ENCODE data around the gene SEZ6. TPM values are rescaled to one million over a fixed set of nuclear protein-coding genes. Genes with fewer than 3 reads are reported as not detected.

Gene SEZ6
- total RNA-seq, 1 donor = 0.94 TPM

DNA sequence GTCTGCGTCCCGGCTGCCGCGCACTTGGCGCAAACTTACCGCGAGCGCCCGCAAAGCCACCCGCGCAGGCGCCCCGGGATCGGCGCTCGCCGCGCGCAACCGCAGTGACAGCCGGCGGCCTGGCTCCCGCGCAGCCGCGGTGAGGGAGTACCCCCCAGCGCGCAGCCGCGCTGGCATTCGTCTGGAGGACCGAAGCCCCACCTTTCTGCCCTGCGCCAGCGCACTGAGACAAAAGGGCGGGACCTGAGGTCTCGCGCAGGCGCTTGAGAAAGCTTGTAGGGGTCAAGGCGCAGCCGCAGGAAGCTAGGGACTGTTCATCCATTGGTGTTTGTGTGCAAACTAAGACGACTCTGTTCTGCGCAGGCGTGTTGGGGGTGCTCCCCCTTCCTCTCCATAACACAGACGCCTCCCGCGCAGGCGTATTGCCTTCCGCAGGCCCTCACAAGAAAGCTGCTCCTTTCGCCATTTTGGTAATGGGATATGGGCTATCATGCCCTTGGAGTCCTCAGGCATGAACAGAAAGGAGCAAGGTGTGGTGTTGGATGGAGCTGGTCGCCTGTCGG is 54.3 kb downstream of the SEZ6 start, which contains the start of gene PHF12:
TSS of gene PHF12 (minus strand) at position 91 of the 563 bp plus-strand sequence. CDS start 558 bp downstream, outside the sequence.
- no peaks in the 10 kb centered on the region for H3K9me3 ChIP-seq (ENCODE audit: low read depth, low read length)
- H3K27me3 ChIP-seq (ENCODE audit: insufficient read depth, low read length) = no peaks in the 10 kb centered on the region
- peak within 1 kb of the TSS; percentile 90 for H3K4me3 ChIP-seq (ENCODE audit: low read length)
- peaks cover 36% of the 10 kb centered on the region for H3K4me1 ChIP-seq (ENCODE audit: insufficient read depth, low read length)

DNA sequence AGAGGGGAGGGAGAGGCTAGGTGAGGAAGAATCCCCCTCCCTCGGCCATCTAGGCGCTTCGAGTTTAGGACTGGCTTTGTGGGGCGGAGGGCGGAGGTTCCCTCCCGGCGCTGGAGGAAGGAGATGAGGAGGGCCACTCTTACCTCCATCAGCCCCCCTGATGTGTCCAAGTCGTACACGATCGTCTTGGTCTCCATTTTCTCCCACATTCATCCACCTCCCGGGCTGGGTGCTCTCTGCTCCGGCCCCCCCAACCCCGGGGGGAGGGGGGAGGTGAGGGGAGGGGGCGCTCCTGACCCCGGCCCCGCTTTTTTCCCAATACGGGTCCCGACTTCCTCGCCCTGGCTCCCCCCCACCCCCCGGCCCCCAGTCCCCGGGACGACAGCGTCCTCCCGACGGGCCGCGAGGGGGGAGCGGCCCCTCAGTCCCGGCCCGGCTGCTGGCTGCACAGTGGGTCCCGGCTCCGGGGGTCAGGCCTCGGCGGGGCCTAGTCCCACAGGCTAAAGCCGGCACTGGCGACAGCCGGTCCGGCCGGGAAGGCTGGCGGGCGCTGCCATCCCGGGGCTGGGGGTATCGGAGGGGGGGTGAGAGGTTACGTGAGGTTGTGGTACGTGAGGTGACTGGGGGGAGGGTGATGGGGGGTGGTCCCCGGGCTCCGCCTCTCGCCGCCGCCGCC is 54.9 kb downstream of the SEZ6 start:
- peaks cover 42% of the 10 kb centered on the region for H3K4me1 ChIP-seq (ENCODE audit: insufficient read depth, low read length)
- H3K9me3 ChIP-seq (ENCODE audit: low read depth, low read length) = no peaks in the 10 kb centered on the region
- H3K27me3 ChIP-seq (ENCODE audit: insufficient read depth, low read length) = no peaks in the 10 kb centered on the region
- peak overlapping the region; percentile 90 for H3K4me3 ChIP-seq (ENCODE audit: low read length)

DNA sequence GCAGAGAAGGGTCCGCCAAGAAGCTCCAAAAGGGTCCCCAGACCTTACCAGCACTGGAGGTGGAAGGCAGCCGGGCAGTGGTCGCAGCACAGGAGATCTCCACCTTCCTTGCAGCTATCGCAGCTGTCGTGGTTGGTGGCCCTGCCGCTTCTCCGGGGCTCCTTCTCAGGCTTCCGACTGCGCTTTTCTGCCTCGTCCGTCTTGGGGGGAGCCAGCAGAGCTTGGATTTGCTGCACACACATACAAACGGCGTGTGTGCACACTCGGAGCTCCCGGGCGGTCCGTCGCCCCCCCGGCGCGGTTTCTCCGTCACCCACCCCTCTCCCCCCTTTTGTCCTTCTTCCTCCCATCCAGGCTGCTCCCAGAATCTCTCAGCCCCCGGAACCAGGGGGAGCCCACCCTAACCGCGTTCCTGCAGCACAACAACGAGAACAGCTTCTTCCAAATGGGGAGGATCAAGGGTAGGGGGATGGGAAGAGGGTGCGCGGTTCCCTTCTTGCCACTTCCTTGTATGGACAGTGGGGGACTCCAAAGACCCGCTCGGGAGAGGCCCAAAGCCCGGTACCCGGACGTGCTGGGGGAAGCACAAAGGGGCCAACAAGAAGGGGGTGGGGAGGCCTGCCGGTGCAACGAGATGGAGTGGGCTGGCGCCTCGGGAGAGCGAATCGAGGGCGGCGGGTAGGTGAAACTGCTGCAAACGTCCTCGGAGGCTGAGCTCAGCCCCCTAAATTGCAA is 55.6 kb downstream of the SEZ6 start:
- Histone ChIP-seq H3K4me3 (ENCODE audit: low read length) (peak overlapping the region; percentile 90), H3K4me1 (ENCODE audit: insufficient read depth, low read length) (peaks cover 49% of the 10 kb centered on the region), H3K9me3 (ENCODE audit: low read depth, low read length) (no peaks in the 10 kb centered on the region), H3K27me3 (ENCODE audit: insufficient read depth, low read length) (no peaks in the 10 kb centered on the region)

DNA sequence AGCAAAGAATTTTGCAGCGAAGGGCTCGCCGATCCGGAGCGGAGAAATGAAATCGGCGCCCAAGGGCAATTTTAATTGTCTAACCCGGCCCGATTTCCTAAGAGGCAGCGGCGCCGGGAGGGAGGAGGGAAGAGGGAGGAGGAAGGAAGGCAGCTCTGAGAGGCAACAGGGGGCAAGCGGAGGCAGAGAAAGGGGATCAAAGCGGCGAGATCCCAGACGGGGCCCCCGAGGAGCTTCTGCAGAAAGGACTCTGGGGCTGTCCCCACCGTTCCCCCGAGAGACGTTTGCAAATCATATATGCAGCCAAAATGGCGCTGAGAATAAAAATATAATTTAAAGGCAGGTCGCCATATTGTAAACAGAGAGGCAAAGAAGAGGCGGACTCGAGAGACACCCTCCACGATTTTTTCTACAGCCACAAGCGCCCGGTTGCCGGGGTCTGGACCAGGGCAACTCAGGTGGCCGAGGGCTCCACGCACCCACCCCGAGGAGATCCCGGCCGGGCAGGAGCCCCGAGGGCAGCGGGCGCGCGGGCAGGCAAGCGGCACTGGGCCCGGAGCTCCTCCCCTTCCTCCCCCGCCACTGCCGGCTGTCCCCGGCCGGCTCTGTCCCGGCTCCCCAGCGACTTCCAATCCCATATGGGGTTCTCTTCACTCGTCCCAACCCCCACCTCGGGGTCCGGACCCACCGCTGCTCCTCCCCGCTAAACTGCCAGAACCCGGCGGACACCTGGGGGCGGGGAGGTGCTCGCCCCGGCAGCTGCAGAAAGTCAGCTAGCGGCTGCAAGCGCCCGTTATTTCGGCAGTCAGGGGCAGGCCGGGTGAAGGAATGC is 56.4 kb downstream of the SEZ6 start:
- peaks cover 54% of the 10 kb centered on the region for H3K4me1 ChIP-seq (ENCODE audit: insufficient read depth, low read length)
- H3K9me3 ChIP-seq (ENCODE audit: low read depth, low read length) = no peaks in the 10 kb centered on the region
- no peaks in the 10 kb centered on the region for H3K27me3 ChIP-seq (ENCODE audit: insufficient read depth, low read length)
- peak overlapping the region; percentile 90 for H3K4me3 ChIP-seq (ENCODE audit: low read length)

DNA sequence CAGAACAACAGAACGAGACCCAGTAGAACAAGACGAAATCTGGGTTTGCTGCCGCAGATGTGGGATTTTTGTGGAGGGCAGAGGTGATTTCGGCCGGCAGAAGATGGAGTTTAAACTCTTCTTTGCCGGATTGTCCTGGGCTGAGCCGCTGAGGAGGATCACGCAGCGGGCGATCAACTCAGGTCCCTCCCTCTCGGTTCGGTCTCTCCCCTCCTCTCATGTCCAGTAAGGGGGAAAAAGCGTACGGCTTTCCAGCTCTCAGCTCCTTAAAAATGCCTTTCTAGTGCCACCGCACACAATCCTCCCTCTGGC is 57.0 kb downstream of the SEZ6 start:
- H3K27me3 ChIP-seq (ENCODE audit: insufficient read depth, low read length) = no peaks in the 10 kb centered on the region

DNA sequence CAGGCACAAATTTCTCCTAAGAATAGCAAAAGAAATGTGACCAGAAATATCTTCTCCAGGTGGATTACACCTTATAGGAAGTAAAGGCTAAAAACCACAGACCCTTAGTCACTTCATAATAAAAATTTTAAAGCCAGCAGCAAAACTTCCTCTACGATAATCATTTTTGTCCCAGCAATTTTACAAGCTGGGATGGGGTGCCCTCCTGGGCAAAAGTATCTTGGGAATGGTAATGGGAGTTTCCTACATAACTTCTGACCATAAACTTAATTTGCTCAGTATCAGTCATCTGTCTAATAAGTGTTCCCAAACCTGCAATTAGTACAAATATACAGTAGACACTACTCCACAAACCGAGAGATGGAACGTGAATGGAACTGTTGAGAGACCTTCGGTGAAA is 57.5 kb downstream of the SEZ6 start:
- no peaks in the 10 kb centered on the region for H3K27me3 ChIP-seq (ENCODE audit: insufficient read depth, low read length)
- peaks cover 51% of the 10 kb centered on the region for H3K4me1 ChIP-seq (ENCODE audit: insufficient read depth, low read length)
- H3K9me3 ChIP-seq (ENCODE audit: low read depth, low read length) = no peaks in the 10 kb centered on the region
- H3K4me3 ChIP-seq (ENCODE audit: low read length) = peak overlapping the region; percentile 90

More for the DNA sequence above, 57.0 kb downstream of the SEZ6 start:
- no peaks in the 10 kb centered on the region for H3K9me3 ChIP-seq (ENCODE audit: low read depth, low read length)
- H3K4me3 ChIP-seq (ENCODE audit: low read length) = peak overlapping the region; percentile 90
- peaks cover 54% of the 10 kb centered on the region for H3K4me1 ChIP-seq (ENCODE audit: insufficient read depth, low read length)

DNA sequence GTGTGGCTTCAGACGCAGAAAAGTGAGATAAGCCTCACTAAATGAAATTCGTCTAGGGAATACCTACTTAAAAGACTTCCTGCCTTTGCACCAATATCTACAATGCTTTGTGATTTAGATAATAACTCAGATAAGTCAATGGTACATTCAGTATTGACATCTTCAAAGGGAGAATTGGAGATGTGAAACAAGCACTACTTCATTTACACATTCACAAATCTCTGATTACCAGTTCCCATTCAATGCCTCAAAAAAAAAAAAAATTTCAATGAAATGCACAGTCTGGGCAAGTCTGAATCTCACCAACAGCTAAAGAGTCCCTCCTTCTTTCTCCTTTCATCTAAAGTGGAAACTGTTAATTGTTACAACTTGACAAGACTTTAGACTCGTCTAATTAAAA is 58.2 kb downstream of the SEZ6 start:
- peaks cover 44% of the 10 kb centered on the region for H3K4me1 ChIP-seq (ENCODE audit: insufficient read depth, low read length)
- H3K4me3 ChIP-seq (ENCODE audit: low read length) = no peak overlapping the region
- no peaks in the 10 kb centered on the region for H3K27me3 ChIP-seq (ENCODE audit: insufficient read depth, low read length)
- H3K9me3 ChIP-seq (ENCODE audit: low read depth, low read length) = no peaks in the 10 kb centered on the region

DNA sequence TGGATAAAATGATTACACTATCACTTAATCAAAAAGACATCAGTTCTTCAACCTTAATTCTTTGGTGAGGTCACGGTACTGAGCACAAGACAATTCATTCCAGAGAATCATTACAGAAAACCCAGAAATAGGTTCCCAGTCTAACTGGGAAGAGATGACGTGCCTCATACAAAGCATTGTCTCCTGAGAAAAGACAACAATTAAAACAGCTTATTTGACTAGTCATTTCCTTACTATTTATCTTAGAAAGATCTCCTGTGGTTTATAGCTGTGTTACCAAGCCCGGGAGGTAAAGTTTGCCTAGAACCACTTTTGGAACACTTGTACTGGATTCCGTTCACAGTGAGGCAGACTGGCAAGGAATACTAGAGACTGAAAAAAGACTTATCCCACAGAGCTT is 59.6 kb downstream of the SEZ6 start:
- Histone ChIP-seq H3K4me1 (ENCODE audit: insufficient read depth, low read length) (peaks cover 51% of the 10 kb centered on the region), H3K4me3 (ENCODE audit: low read length) (no peak overlapping the region), H3K27me3 (ENCODE audit: insufficient read depth, low read length) (no peaks in the 10 kb centered on the region), H3K9me3 (ENCODE audit: low read depth, low read length) (no peaks in the 10 kb centered on the region)

DNA sequence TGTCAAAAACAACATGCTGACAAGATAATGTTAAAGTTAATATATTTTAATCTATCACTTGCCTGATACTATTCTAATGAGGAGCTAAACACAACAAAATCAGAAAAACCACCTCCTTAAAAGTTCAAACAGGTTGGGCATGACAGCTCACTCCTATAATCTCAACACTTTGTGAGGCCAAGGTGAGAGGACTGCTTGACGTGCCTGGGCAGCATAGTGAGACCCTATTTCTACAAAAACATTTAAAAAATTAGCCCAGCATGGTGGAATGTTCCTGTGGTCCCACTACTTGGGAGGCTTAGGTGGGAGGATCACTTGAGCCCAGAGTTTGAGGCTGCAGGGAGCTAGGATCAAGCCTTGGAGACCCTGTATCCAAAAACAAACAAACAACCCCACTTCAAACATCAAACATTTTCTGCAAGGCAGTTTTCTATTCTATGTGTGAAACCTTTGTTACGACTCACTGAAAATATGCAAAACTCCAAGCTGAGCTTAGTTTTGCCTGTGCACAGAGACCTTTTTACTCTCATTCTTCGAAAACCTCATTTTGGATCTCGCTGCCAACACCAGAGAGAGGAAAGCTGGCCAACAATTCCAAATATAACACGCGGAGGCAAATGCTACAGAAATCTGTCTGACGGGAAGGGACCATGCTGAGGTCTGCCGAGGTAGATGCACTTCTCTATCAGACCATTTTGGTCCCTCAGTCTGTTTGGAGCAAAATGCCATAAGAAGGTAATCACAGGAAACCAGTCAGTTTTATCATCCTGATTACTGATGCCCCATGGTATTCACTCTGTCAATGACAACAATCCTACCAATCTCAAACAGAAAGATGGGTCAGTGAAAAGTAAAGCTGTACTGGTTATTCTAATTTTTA is 60.7 kb downstream of the SEZ6 start:
- no peaks in the 10 kb centered on the region for H3K27me3 ChIP-seq (ENCODE audit: insufficient read depth, low read length)
- H3K4me1 ChIP-seq (ENCODE audit: insufficient read depth, low read length) = peaks cover 60% of the 10 kb centered on the region
- H3K9me3 ChIP-seq (ENCODE audit: low read depth, low read length) = no peaks in the 10 kb centered on the region
- H3K4me3 ChIP-seq (ENCODE audit: low read length) = no peak overlapping the region

DNA sequence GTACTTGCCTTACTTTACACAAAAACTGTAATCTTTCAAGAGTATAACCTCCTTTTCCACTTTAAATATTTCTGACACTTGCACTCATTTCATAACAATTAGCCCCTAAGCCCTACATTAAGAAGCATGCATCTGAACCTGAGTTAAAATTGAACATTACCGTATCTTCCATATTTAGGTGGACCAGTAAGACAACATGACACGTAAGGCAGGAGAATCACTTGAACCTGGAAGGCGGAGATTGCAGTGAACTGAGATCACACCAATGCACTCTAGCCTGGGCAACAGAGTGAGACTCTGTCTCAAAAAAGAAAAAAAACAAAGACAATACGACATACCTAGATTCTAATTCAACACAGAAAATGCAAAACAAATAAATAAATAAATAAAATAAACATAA is 61.5 kb downstream of the SEZ6 start:
- no peaks in the 10 kb centered on the region for H3K9me3 ChIP-seq (ENCODE audit: low read depth, low read length)
- no peaks in the 10 kb centered on the region for H3K27me3 ChIP-seq (ENCODE audit: insufficient read depth, low read length)
- H3K4me1 ChIP-seq (ENCODE audit: insufficient read depth, low read length) = peaks cover 66% of the 10 kb centered on the region
- no peak overlapping the region for H3K4me3 ChIP-seq (ENCODE audit: low read length)

DNA sequence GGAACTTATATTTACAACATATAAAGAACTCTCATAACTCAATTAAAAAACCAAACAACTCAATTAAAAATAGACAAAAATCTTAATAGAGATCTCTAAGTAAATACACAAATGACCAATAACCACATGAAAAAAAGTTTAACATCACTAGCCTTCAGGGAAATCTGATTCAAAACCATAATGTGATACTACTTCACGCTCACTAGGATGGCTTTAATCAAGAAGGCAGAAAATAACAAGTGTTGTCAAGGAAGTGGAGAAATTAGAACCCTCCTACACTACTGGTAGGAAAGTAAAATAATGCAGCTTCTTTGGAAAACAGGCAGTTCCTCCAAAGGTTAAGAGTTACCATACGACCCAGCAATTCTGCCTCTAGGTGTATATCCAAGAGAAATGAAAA is 62.9 kb downstream of the SEZ6 start:
- Histone ChIP-seq H3K9me3 (ENCODE audit: low read depth, low read length) (no peaks in the 10 kb centered on the region), H3K4me1 (ENCODE audit: insufficient read depth, low read length) (peaks cover 66% of the 10 kb centered on the region), H3K4me3 (ENCODE audit: low read length) (no peak overlapping the region), H3K27me3 (ENCODE audit: insufficient read depth, low read length) (no peaks in the 10 kb centered on the region)

DNA sequence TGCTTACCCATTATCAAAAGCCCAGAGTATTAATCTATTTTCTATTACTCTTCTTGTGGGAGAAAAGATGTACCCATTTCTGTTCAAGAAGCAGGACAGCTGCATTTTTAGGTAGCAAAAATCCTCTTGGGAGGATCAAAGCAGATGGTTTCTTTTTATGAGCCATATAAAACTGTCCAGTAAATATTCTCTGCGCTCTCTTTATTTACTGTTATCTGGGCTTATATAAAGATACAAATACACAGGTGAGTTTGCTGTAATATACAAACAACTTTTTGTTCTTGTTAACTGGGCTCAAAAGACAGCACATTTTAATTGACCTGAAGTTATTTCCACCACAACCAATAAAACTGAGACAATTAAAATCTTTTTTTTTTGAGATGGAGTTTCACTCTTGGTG is 64.6 kb downstream of the SEZ6 start:
- Histone ChIP-seq H3K27me3 (ENCODE audit: insufficient read depth, low read length) (no peaks in the 10 kb centered on the region), H3K4me1 (ENCODE audit: insufficient read depth, low read length) (peaks cover 66% of the 10 kb centered on the region)

DNA sequence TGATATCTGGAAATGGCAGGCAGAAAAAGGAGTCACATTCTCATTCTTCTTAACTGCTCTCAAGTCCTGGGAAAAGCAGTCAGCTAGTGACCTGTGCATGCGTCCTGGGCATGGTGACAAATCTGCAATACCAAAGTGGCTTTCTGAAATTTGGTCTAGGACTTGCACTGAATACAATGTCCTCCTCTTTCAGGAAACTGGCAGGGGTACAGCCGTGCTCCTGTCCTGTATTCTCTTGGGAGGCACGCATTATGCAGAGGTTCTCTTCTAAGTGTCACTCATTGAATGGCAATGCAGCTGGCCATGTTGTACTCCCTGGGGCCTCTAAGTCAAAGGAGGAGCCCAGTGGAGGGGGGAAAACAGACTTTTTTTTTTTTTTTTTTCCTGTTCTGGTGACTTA is 65.2 kb downstream of the SEZ6 start:
- no peaks in the 10 kb centered on the region for H3K9me3 ChIP-seq (ENCODE audit: low read depth, low read length)
- no peak overlapping the region for H3K4me3 ChIP-seq (ENCODE audit: low read length)
- peaks cover 66% of the 10 kb centered on the region for H3K4me1 ChIP-seq (ENCODE audit: insufficient read depth, low read length)
- no peaks in the 10 kb centered on the region for H3K27me3 ChIP-seq (ENCODE audit: insufficient read depth, low read length)

More for the DNA sequence above, 64.6 kb downstream of the SEZ6 start:
- Histone ChIP-seq H3K9me3 (ENCODE audit: low read depth, low read length) (no peaks in the 10 kb centered on the region), H3K4me3 (ENCODE audit: low read length) (no peak overlapping the region)

DNA sequence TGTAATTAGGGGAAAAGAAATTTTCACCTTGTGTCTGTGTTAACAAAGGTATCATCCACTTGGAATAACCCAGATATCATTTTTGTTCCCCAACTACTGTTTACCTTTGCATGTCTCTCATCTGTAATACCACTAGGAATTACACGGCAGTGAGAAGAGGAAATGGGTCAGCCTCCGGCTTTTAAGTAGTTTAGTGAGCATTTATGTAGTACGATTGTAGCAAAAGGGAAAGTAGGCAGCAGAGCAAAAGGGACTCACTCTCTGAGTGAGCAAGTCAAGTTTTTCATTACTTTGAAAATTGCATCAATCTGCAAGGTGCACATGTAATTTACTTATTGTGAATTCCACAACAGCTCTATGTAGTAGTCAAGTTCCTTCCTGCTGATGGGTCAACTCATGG is 65.7 kb downstream of the SEZ6 start:
- Histone ChIP-seq H3K27me3 (ENCODE audit: insufficient read depth, low read length) (no peaks in the 10 kb centered on the region), H3K9me3 (ENCODE audit: low read depth, low read length) (no peaks in the 10 kb centered on the region), H3K4me3 (ENCODE audit: low read length) (no peak overlapping the region), H3K4me1 (ENCODE audit: insufficient read depth, low read length) (peaks cover 62% of the 10 kb centered on the region)

All from mononuclear cell (primary cell).